Chondrocyte (in vitro differentiated cells): Measurements from ENCODE around the gene ARMCX2. TPM values are rescaled to one million over a fixed set of nuclear protein-coding genes. Genes with fewer than 3 reads are reported as not detected.

Experiments
- DNase-seq: peaks from one replicate; pipeline ENCODE4 v3.0.0; 2021; ENCODE audit warnings: mixed read lengths, low spot score
- H3K27ac Mint-ChIP-seq: one replicate; pipeline ENCODE4 v1.8.0; 2021; ENCODE audit warnings: mild to moderate bottlenecking, moderate library complexity, mixed read lengths; ENCODE audit not compliant: unreplicated experiment
- H3K27me3 Mint-ChIP-seq: 2 replicates; pipeline ENCODE4 v1.8.0; 2021; ENCODE audit warnings: low read depth, mixed read lengths
- H3K36me3 Mint-ChIP-seq: 2 replicates; pipeline ENCODE4 v1.8.0; 2021; ENCODE audit warnings: low read depth, mixed read lengths
- H3K4me1 Mint-ChIP-seq: 2 replicates; pipeline ENCODE4 v1.8.0; 2021; ENCODE audit warnings: low read depth, mild to moderate bottlenecking, mixed read lengths
- H3K4me3 Mint-ChIP-seq: one replicate; pipeline ENCODE4 v1.8.0; 2021; ENCODE audit warnings: mild to moderate bottlenecking, moderate library complexity, mixed read lengths; ENCODE audit not compliant: unreplicated experiment
- H3K9me3 Mint-ChIP-seq: 2 replicates; pipeline ENCODE4 v1.8.0; 2021; ENCODE audit warnings: low read depth, mixed read lengths
- CTCF ChIP-seq: fragments of 200-600 bp; sonication (generic); IDR thresholded peaks from 2 replicates; pipeline ENCODE4 v1.5.0; 2021; ENCODE audit warnings: antibody characterized with exemption, mild to moderate bottlenecking, moderate library complexity
- long read RNA-seq: library from polyadenylated mRNA; stranded (forward); transcript quantifications from one replicate; pipeline ENCODE4 v2.0.0, GENCODE V29; 2021
- total RNA-seq: library from RNA; stranded (reverse); gene quantifications from 3 replicates; pipeline ENCODE4 v1.2.1, GENCODE V29; 2021

The ARMCX2 gene
- 144 to 193 TPM (median 146 TPM) in 3 replicates for total RNA-seq
- long read RNA-seq, transcript ARMCX2-211 (6 exons, 612 nt): minor isoform, 15 of 232 reads
- long read RNA-seq, transcript ARMCX2-203 (6 exons, 2,674 nt): major isoform, 97 of 232 reads
- long read RNA-seq, transcript ARMCX2-208 (6 exons, 758 nt): minor isoform, 22 of 232 reads
- long read RNA-seq, transcript ARMCX2-204 (5 exons, 914 nt): minor isoform, 19 of 232 reads
- long read RNA-seq, partial matches to known transcripts: 6 of 232 reads
- long read RNA-seq, other reads (novel, unspliced or antisense): 62 of 232 reads

- no peaks in the 10 kb centered on the region for H3K36me3 Mint-ChIP-seq
- peak within 1 kb of the TSS; percentile 72 for H3K27ac Mint-ChIP-seq
- DNase-seq: no peak
- peaks cover 19% of the 10 kb centered on the region for H3K4me1 Mint-ChIP-seq
- TF ChIP-seq CTCF: no peak
- peaks cover 2% of the 10 kb centered on the region for H3K9me3 Mint-ChIP-seq
- H3K4me3 Mint-ChIP-seq: peak within 1 kb of the TSS; percentile 80
- no peaks in the 10 kb centered on the region for H3K27me3 Mint-ChIP-seq
Measured at GRCh38 chrX:101659601-101660063, at the start of gene ARMCX2. Gene ARMCX2, minus strand, starts transcription at chrX:101659850. Its CDS starts 2,262 bp downstream, at chrX:101657588.

- H3K9me3 Mint-ChIP-seq: peaks cover 10% of the 10 kb centered on the region
- H3K36me3 Mint-ChIP-seq: no peaks in the 10 kb centered on the region
- TF ChIP-seq CTCF: no peak
- no peak for DNase-seq
- no peaks in the 10 kb centered on the region for H3K4me1 Mint-ChIP-seq
- peaks cover 1% of the 10 kb centered on the region for H3K27me3 Mint-ChIP-seq
- no peak overlapping the region for H3K4me3 Mint-ChIP-seq
- H3K27ac Mint-ChIP-seq: no peak overlapping the region
Measured at GRCh38 chrX:101709384-101709783, 49.7 kb upstream of the ARMCX2 start.

DNA sequence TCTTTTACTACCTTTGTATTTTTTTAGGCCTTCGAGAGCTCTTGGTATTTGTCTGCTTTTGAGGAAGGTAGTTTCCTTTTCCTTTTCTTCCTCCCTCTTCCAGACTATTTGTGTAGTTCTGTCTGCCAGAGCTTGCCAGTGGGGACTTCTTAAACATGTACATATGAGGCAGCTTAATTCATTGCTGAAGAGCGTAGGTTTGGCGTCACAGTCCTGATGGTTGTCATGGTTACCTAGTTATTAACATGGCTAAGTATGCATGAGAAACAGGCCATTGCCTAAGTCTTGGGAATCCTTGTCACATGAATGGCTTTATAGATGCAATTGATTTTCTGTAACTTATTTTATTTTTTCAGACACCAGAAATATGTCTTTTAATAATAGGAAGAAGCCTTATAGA, 48.5 kb upstream of the ARMCX2 start:
- Mint-ChIP-seq H3K4me3 (no peak overlapping the region), H3K27me3 (peaks cover 1% of the 10 kb centered on the region), H3K36me3 (no peaks in the 10 kb centered on the region), H3K27ac (no peak overlapping the region), H3K4me1 (no peaks in the 10 kb centered on the region), H3K9me3 (peaks cover 7% of the 10 kb centered on the region)
- DNase-seq: no peak
- TF ChIP-seq CTCF: no peak

DNA sequence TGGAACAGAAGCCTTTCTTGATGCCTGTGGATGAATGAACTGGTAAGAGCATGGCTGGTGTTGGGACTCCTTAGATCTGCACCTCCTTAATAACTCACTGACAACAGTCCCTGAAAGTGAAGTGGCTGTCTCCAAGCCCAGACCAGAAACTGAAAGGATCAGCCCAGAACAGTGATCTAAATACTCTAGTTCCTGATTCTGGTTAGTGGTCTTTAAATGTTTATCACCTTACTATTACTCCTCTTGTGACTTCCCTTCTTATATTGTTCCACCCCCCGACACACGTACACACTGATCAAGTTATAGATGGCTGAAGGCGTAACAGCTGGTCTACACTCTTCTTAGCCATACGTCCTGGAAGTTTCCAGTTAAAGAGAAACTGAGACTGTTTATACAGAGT, 33.8 kb upstream of the ARMCX2 start:
- Mint-ChIP-seq H3K4me3 (no peak overlapping the region), H3K27ac (no peak overlapping the region), H3K36me3 (peaks cover 1% of the 10 kb centered on the region), H3K27me3 (no peaks in the 10 kb centered on the region), H3K9me3 (peaks cover 4% of the 10 kb centered on the region), H3K4me1 (peaks cover 8% of the 10 kb centered on the region)
- no peak for TF ChIP-seq CTCF
- no peak for DNase-seq

DNA sequence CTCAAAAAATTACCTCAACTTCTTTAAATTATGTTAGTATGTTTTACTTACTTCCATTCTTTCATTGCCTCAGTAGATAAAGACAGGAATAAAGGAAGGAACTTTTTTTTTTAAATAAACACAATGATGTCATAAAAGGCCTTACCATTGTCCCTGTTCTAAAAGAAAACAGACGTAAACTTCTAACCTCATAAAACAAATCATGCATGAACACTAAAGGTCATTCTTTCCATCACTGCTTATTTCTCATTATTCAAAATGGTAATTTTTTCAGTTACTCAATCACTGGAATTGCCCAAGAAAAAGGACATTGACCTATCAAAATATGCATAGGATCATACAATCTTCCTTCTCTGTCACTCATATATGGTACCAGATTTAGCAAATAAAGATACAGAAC, 32.2 kb upstream of the ARMCX2 start:
- no peak for DNase-seq
- H3K36me3 Mint-ChIP-seq: no peaks in the 10 kb centered on the region
- H3K9me3 Mint-ChIP-seq: no peaks in the 10 kb centered on the region
- H3K4me3 Mint-ChIP-seq: no peak overlapping the region
- H3K4me1 Mint-ChIP-seq: peaks cover 18% of the 10 kb centered on the region
- no peaks in the 10 kb centered on the region for H3K27me3 Mint-ChIP-seq
- H3K27ac Mint-ChIP-seq: no peak overlapping the region
- TF ChIP-seq CTCF: no peak
